ENCODE measurements around the gene CLEC17A.

- TF ChIP-seq POLR2A (IDR thresholded peaks at IDR 0.05) (no peak), CTCF (IDR thresholded peaks at IDR 0.05) (no peak)
Observed at GRCh38 chr19:14545716-14546082, 37.2 kb upstream of the CLEC17A start.
